Measurements from ENCODE around the gene DAAM1. TPM values are rescaled to one million over a fixed set of nuclear protein-coding genes. Genes with fewer than 3 reads are reported as not detected.

Gene DAAM1
- polyA plus RNA-seq, 1 experiment = 9.8 TPM

DNA sequence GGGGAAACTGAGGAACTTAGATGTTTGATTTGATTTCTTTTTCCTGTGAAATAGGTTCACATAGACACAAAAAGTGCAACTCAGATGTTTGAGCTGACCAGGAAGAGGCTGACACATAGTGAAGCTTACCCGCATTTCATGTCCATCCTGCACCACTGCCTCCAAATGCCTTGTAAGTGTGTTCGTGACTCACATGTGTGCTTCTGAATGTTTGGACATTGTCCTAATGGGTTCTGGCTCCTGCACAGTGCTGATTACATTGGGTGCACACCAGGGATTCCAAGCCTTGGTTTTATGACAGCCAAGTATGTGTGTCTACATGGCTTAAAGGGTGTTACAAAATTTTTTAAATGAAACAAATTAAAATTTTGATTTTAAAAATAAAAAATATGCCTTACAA lies 137.4 kb downstream of the DAAM1 start:
- Histone ChIP-seq H3K4me3 (ENCODE audit: low read depth, low read length) (no peak overlapping the region), H3K27me3 (ENCODE audit: control insufficient read depth, insufficient read depth, low read length) (no peaks in the 10 kb centered on the region), H3K9me3 (ENCODE audit: control insufficient read depth, insufficient read depth, low read length) (no peaks in the 10 kb centered on the region), H3K27ac (ENCODE audit: low read depth, low read length) (no peak overlapping the region)
- ChIA-PET CTCF (no interaction called here), POLR2A (interaction anchor here (0.6 kb wide), 2 partner anchors 10 to 90 kb away, joined by 3 to 4 read pairs; no protein-coding TSS in a partner anchor)
- no peak for DNase-seq (ENCODE audit: low read depth, low spot score)
- TF ChIP-seq, protein P1, sequence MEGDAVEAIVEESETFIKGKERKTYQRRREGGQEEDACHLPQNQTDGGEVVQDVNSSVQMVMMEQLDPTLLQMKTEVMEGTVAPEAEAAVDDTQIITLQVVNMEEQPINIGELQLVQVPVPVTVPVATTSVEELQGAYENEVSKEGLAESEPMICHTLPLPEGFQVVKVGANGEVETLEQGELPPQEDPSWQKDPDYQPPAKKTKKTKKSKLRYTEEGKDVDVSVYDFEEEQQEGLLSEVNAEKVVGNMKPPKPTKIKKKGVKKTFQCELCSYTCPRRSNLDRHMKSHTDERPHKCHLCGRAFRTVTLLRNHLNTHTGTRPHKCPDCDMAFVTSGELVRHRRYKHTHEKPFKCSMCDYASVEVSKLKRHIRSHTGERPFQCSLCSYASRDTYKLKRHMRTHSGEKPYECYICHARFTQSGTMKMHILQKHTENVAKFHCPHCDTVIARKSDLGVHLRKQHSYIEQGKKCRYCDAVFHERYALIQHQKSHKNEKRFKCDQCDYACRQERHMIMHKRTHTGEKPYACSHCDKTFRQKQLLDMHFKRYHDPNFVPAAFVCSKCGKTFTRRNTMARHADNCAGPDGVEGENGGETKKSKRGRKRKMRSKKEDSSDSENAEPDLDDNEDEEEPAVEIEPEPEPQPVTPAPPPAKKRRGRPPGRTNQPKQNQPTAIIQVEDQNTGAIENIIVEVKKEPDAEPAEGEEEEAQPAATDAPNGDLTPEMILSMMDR (IDR thresholded peaks at IDR 0.05; ENCODE audit: low read depth, low read length) = no peak

DNA sequence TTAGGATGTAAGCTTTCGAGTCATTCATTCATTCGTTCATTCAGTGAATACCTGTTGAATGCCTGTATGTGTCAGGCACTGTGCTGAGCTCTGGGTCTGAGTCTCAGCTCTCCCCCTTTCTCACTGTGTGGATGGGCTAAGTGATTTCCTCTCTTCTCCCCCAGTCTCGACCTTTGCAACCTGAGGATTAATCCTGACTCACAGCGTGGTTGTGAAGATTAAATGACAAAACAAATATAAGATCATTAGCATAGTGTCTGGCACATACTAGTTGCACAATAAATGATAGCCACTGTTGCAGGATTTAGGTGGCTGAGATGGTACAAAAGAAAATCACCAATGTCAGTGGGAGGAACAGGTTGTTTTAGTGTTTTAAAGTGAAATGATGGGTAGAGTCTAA lies 140.0 kb downstream of the DAAM1 start:
- POLR2A ChIA-PET = no interaction called here
- Histone ChIP-seq H3K27me3 (ENCODE audit: control insufficient read depth, insufficient read depth, low read length) (no peaks in the 10 kb centered on the region), H3K27ac (ENCODE audit: low read depth, low read length) (no peak overlapping the region), H3K9me3 (ENCODE audit: control insufficient read depth, insufficient read depth, low read length) (no peaks in the 10 kb centered on the region), H3K4me3 (ENCODE audit: low read depth, low read length) (no peak overlapping the region)
- TF ChIP-seq, protein P1 (IDR thresholded peaks at IDR 0.05; ENCODE audit: low read depth, low read length) = no peak
- no peak for DNase-seq (ENCODE audit: low read depth, low spot score)
- CTCF ChIA-PET = interaction anchor here (1.9 kb wide), 1 partner anchor 115 kb away, joined by 5 read pairs; no protein-coding TSS in a partner anchor

DNA sequence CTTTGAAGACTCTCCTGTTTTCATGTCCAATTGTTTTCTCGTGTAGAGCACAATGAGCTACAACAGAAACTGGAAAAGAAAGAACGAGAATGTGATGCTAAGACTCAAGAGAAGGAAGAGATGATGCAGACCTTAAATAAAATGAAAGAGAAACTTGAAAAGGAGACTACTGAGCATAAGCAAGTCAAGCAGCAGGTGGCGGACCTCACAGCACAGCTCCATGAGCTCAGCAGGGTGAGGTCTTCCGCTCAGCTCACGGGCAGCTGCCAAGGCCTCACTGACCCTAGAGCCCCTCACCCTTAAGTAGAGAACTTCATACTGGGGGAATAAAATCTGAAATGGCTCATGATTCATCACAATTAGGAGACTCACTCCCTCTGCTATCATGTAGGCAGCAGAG lies 142.0 kb downstream of the DAAM1 start:
- TF ChIP-seq, protein P1 (IDR thresholded peaks at IDR 0.05; ENCODE audit: low read depth, low read length) = peak; percentile 24
- Histone ChIP-seq H3K4me3 (ENCODE audit: low read depth, low read length) (no peak overlapping the region), H3K27ac (ENCODE audit: low read depth, low read length) (no peak overlapping the region), H3K9me3 (ENCODE audit: control insufficient read depth, insufficient read depth, low read length) (no peaks in the 10 kb centered on the region), H3K27me3 (ENCODE audit: control insufficient read depth, insufficient read depth, low read length) (no peaks in the 10 kb centered on the region)
- CTCF ChIA-PET = no interaction called here
- POLR2A ChIA-PET = no interaction called here
- no peak for DNase-seq (ENCODE audit: low read depth, low spot score)

DNA sequence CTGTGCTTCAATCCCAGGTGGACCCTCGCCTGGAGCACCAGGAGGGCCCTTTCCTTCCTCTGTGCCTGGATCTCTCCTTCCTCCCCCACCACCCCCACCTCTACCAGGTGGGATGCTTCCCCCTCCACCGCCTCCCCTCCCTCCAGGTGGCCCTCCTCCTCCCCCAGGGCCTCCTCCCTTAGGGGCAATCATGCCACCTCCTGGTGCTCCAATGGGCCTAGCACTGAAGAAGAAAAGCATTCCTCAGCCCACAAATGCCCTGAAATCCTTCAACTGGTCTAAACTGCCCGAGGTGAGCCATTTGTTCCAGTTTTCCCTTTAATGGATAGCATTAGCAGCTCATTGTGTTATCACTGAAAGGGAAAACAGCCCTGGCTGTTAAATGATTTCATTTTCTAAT lies 142.8 kb downstream of the DAAM1 start:
- DNase-seq (ENCODE audit: low read depth, low spot score) = no peak
- CTCF ChIA-PET = no interaction called here

DNA sequence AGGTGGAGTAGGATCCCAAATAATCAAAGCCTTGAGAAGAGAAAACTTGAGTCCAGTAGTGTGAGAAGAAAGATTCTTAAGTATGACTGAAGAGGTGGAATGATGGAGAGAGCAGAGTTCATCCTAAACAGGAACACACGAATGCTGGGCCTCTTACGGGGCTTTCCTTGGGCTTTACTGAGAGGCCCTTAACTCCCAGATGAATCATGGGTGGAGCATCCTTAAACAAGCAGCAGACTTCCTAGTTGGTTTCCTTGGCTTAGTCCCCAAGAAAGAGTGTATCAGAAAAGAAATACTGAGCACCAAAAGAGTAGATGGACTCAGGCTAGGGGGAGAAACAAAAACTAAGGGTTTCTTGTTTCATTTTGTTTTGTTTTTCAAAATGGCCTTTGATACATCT lies 144.3 kb downstream of the DAAM1 start:
- peak; percentile 68 for DNase-seq (ENCODE audit: low read depth, low spot score)
- CTCF ChIA-PET = no interaction called here

More for the DNA sequence above, 142.8 kb downstream of the DAAM1 start:
- H3K27ac ChIP-seq (ENCODE audit: low read depth, low read length) = no peak overlapping the region
- POLR2A ChIA-PET = no interaction called here
- H3K27me3 ChIP-seq (ENCODE audit: control insufficient read depth, insufficient read depth, low read length) = no peaks in the 10 kb centered on the region
- no peak overlapping the region for H3K4me3 ChIP-seq (ENCODE audit: low read depth, low read length)
- TF ChIP-seq, protein P1 (IDR thresholded peaks at IDR 0.05; ENCODE audit: low read depth, low read length) = no peak
- H3K9me3 ChIP-seq (ENCODE audit: control insufficient read depth, insufficient read depth, low read length) = no peaks in the 10 kb centered on the region

More for the DNA sequence above, 144.3 kb downstream of the DAAM1 start:
- Histone ChIP-seq H3K9me3 (ENCODE audit: control insufficient read depth, insufficient read depth, low read length) (no peaks in the 10 kb centered on the region), H3K4me3 (ENCODE audit: low read depth, low read length) (no peak overlapping the region), H3K27me3 (ENCODE audit: control insufficient read depth, insufficient read depth, low read length) (no peaks in the 10 kb centered on the region), H3K27ac (ENCODE audit: low read depth, low read length) (peak overlapping the region; percentile 71)
- POLR2A ChIA-PET = no interaction called here
- TF ChIP-seq, protein P1 (IDR thresholded peaks at IDR 0.05; ENCODE audit: low read depth, low read length) = no peak

Measured in AG04450 (cell line).